Uterus (tissue), 2 donors: Measurements from ENCODE around the gene SUPT7L.

Source experiments
- POLR2A ChIP-seq, 2 donors: fragments of 450-650 bp; IDR thresholded peaks; one replicate each; pipeline ENCODE4 v1.6.1; 2016; ENCODE audit warnings: antibody characterized with exemption in 2 of 2, mild to moderate bottlenecking in 1 of 2, moderate library complexity in 1 of 2
- TF ChIP-seq, protein P1 (sequence below), 4 experiments: fragments of 200-600 bp in 2 of 4; fragments of 450-650 bp in 2 of 4; sonication (generic) in 2 of 4; IDR thresholded peaks; one replicate each; pipeline ENCODE4 v1.5.1; 2016 to 2019; ENCODE audit warnings: antibody characterized with exemption in 4 of 4, mild to moderate bottlenecking in 2 of 4, moderate library complexity in 1 of 4

DNA sequence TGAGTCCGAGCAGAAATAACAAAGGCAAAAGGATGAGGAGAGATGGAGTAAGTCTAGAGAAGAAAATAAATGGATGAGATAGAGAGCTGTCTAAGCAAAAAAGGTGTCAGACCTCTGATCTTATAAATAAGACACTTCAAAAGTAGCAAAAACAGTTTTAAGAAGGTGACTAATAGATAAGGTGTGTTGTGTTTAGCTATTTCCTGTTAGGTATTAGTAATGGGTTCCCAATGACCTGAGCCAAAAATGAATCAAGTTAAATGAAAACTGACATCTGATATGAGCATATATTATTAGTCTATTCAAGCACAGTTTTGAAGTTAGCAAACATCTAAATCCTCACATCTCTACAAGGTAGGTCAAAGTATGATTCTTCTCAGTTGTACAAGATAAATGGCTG is 10.6 kb downstream of the SUPT7L start:
- TF ChIP-seq, protein P1, sequence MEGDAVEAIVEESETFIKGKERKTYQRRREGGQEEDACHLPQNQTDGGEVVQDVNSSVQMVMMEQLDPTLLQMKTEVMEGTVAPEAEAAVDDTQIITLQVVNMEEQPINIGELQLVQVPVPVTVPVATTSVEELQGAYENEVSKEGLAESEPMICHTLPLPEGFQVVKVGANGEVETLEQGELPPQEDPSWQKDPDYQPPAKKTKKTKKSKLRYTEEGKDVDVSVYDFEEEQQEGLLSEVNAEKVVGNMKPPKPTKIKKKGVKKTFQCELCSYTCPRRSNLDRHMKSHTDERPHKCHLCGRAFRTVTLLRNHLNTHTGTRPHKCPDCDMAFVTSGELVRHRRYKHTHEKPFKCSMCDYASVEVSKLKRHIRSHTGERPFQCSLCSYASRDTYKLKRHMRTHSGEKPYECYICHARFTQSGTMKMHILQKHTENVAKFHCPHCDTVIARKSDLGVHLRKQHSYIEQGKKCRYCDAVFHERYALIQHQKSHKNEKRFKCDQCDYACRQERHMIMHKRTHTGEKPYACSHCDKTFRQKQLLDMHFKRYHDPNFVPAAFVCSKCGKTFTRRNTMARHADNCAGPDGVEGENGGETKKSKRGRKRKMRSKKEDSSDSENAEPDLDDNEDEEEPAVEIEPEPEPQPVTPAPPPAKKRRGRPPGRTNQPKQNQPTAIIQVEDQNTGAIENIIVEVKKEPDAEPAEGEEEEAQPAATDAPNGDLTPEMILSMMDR (IDR thresholded peaks at IDR 0.05) = no peak
- no peak for TF ChIP-seq POLR2A (IDR thresholded peaks at IDR 0.05)
